Kidney (tissue), 14 donors: ENCODE measurements around the gene NOLC1. TPM values are rescaled to one million over a fixed set of nuclear protein-coding genes. Genes with fewer than 3 reads are reported as not detected.

Experiments used
- DNase-seq, 5 donors: peaks; one replicate each; pipeline ENCODE4 v3.0.0-alpha.2; 2013 to 2020
- FAIRE-seq: peaks from 2 replicates; lab custom pipeline; 2012; peaks lifted over from hg19 to GRCh38; lab: Jason Lieb, UNC
- H3K27ac ChIP-seq, 2 donors: one replicate each; pipeline ENCODE4 v1.7.0; 2013; ENCODE audit warnings: low read depth in 2 of 2, low read length in 2 of 2, inconsistent platforms in 1 of 2
- H3K27me3 ChIP-seq: one replicate; pipeline ENCODE4 v1.7.1; 2013; ENCODE audit warnings: low read length, inconsistent platforms; ENCODE audit not compliant: control insufficient read depth, insufficient read depth
- H3K36me3 ChIP-seq, 3 donors: one replicate each; pipeline versions ENCODE4 v1.7.0 to v1.7.1; 2013; ENCODE audit warnings: low read length in 3 of 3, control low read depth in 1 of 3, inconsistent platforms in 1 of 3; ENCODE audit not compliant: insufficient read depth in 3 of 3, control insufficient read depth in 2 of 3
- H3K4me1 ChIP-seq, 3 donors: one replicate each; pipeline versions ENCODE4 v1.7.0 to v1.7.1; 2013; ENCODE audit warnings: low read length in 3 of 3, inconsistent platforms in 1 of 3, low read depth in 1 of 3; ENCODE audit not compliant: control insufficient read depth in 2 of 3, insufficient read depth in 2 of 3
- H3K4me3 ChIP-seq, 3 donors: one replicate each; pipeline versions ENCODE4 v1.7.0 to v1.8.1; 2013; ENCODE audit warnings: low read length in 3 of 3, control low read depth in 1 of 3, inconsistent platforms in 1 of 3
- H3K9ac ChIP-seq, 3 donors: one replicate each; pipeline versions ENCODE4 v1.7.0 to v1.7.1; 2013; ENCODE audit warnings: low read length in 3 of 3, control low read depth in 1 of 3, inconsistent platforms in 1 of 3
- H3K9me3 ChIP-seq, 3 donors: one replicate each; pipeline versions ENCODE4 v1.7.0 to v1.7.1; 2013; ENCODE audit warnings: low read length in 3 of 3, control low read depth in 1 of 3, inconsistent platforms in 1 of 3; ENCODE audit not compliant: control insufficient read depth in 2 of 3, insufficient read depth in 1 of 3
- intact Hi-C: fragments of 100-400 bp; cut with DNase I; formaldehyde crosslinking; loops from one replicate; pipeline ENCODE4 v1.11.1; 2022
- polyA plus RNA-seq: library from polyadenylated mRNA; stranded (reverse); fragments of 350-450 nt; fragmentation: Illumina TruSeq; extraction: RNeasy Lipid Tissue Mini Kit (QIAGEN cat#74804); gene quantifications from one replicate; pipeline ENCODE4 v1.2.3, GENCODE V29; 2014; ENCODE audit warnings: low read depth, low replicate concordance; ENCODE audit not compliant: insufficient read depth
- total RNA-seq: library from RNA; stranded (reverse); fragmentation: NEBNext Ultra II Directional; extraction: Animal tissue kit (Norgen Biotek cat#: 25700); gene quantifications from one replicate; pipeline ENCODE4 v1.2.1, GENCODE V29; 2021
- TF ChIP-seq, protein P1 (sequence below): IDR thresholded peaks from 3 replicates; pipeline ENCODE4 v1.5.1; 2012; ENCODE audit warnings: mild to moderate bottlenecking, moderate library complexity, borderline replicate concordance; ENCODE audit not compliant: insufficient read depth; ENCODE audit errors: extremely low read depth
- donor health status: control.
- donor health status: control.
- donor health status: control.
- donor health status: control.
- donor health status: control.
- donor health status: DM: yes; HTN: yes; CAD: no.
- donor health status: Normal renal cell carcinoma (clear cell type).

Gene NOLC1
- total and polyA plus RNA-seq, 2 donors from 2014 or later: 20.1 to 50.4 TPM

GRCh38 chr10:102191956-102192355 is 39.8 kb downstream of the NOLC1 start:
- intact Hi-C loops: no loop called here
- H3K36me3 ChIP-seq: no peaks in the 10 kb centered on the region
- TF ChIP-seq, protein P1, sequence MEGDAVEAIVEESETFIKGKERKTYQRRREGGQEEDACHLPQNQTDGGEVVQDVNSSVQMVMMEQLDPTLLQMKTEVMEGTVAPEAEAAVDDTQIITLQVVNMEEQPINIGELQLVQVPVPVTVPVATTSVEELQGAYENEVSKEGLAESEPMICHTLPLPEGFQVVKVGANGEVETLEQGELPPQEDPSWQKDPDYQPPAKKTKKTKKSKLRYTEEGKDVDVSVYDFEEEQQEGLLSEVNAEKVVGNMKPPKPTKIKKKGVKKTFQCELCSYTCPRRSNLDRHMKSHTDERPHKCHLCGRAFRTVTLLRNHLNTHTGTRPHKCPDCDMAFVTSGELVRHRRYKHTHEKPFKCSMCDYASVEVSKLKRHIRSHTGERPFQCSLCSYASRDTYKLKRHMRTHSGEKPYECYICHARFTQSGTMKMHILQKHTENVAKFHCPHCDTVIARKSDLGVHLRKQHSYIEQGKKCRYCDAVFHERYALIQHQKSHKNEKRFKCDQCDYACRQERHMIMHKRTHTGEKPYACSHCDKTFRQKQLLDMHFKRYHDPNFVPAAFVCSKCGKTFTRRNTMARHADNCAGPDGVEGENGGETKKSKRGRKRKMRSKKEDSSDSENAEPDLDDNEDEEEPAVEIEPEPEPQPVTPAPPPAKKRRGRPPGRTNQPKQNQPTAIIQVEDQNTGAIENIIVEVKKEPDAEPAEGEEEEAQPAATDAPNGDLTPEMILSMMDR: no peak
- FAIRE-seq (no peak), DNase-seq (no peak)
- H3K27me3 ChIP-seq: no peaks in the 10 kb centered on the region
- H3K27ac ChIP-seq: no peak overlapping the region
- H3K4me1 ChIP-seq: peaks cover 0 to 3% (median 0%) of the 10 kb centered on the region in 3 donors
- no peak overlapping the region for H3K9ac ChIP-seq
- H3K4me3 ChIP-seq: no peak overlapping the region
- H3K9me3 ChIP-seq: peaks cover 0 to 4% (median 0%) of the 10 kb centered on the region in 3 donors

DNA sequence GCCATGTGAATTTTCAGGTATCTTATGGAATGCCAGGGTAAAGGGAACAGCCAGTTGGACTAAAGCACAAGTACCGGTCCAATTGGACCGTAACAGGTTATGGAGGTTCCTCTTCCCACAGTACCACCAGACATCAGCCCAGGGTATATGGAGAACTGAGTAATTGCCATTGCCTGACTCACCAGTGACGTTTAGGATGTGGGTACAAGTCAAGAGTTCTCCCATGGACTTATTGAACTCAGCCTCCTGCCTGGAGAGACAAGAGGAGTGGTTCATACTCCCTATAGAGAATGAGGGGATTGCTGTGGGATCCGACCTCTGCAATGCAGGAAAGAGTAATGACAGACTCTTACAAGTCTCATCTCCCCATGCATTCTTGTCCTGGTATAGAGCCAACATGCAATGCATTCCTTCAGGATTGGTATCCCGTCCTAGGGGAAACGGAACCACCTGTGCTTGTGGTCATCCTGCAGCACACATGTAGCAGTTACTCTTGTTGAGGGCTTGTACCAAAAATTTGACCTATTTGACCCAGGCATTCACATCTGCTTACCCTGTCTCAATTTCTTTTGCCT is 43.2 kb downstream of the NOLC1 start:
- no peak for FAIRE-seq
- intact Hi-C loops: no loop called here
- TF ChIP-seq, protein P1: no peak
- Histone ChIP-seq H3K4me3 (no peak overlapping the region), H3K27me3 (no peaks in the 10 kb centered on the region), H3K36me3 (no peaks in the 10 kb centered on the region), H3K27ac (no peak overlapping the region), H3K4me1 (no peaks in the 10 kb centered on the region), H3K9me3 (peaks cover 0 to 4% (median 0%) of the 10 kb centered on the region in 3 donors), H3K9ac (no peak overlapping the region)
- DNase-seq: no peak

DNA sequence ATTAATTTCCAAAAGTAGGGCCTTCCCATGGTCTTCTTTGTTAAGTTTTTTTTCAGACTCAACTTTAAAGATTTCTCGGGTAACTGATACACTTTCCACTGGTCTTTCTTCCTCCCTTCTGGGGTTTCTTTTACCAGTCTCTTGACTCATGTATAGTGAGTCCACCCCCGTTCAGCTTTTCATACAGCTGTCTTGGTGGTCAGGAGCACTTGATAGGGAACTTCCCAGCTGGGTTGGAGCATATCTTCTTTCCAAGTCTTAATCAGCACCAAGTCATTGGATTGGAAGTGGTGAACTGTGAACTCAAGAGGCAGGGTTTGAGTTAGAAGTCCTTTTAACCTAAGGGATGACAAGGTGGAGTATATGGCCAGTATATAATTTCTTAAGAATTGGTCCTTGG is 44.7 kb downstream of the NOLC1 start:
- Histone ChIP-seq H3K9me3 (peaks cover 0 to 3% (median 0%) of the 10 kb centered on the region in 3 donors), H3K4me3 (no peak overlapping the region), H3K4me1 (no peaks in the 10 kb centered on the region), H3K36me3 (no peaks in the 10 kb centered on the region), H3K9ac (no peak overlapping the region), H3K27ac (no peak overlapping the region), H3K27me3 (no peaks in the 10 kb centered on the region)
- TF ChIP-seq, protein P1: no peak
- intact Hi-C loops: no loop called here
- no peak for FAIRE-seq
- no peak for DNase-seq

GRCh38 chr10:102198027-102198426 is 45.8 kb downstream of the NOLC1 start:
- TF ChIP-seq, protein P1: no peak
- Histone ChIP-seq H3K27me3 (no peaks in the 10 kb centered on the region), H3K4me3 (no peak overlapping the region), H3K9me3 (no peaks in the 10 kb centered on the region), H3K27ac (no peak overlapping the region), H3K9ac (no peak overlapping the region), H3K36me3 (no peaks in the 10 kb centered on the region), H3K4me1 (no peaks in the 10 kb centered on the region)
- DNase-seq (no peak), FAIRE-seq (no peak)
- intact Hi-C loops: no loop called here
